B cell (primary cell): ENCODE measurements around the gene BRMS1. TPM values are rescaled to one million over a fixed set of nuclear protein-coding genes. Genes with fewer than 3 reads are reported as not detected.
"Not testable (repeated sequence)": the region's sequence is repeated elsewhere in the genome, so short reads cannot be mapped to it uniquely, and the experiment has no call there.

Experiments used
- ATAC-seq: fragments of 200-7000 bp; cut with Tn5 transposase; one replicate; pipeline ENCODE4 v1.10.0; 2021; ENCODE audit warnings: low read depth, mild to moderate bottlenecking, moderate number of reproducible peaks, moderate library complexity
- CTCF ChIA-PET: fragments of 350-600 bp; sonication (Branson Sonifier 250); formaldehyde crosslinking; loops from one replicate; lab custom pipeline; 2021; ENCODE audit warnings: antibody characterized with exemption, inconsistent platforms; lab: Charles Lee
- POLR2A ChIA-PET: fragments of 350-600 bp; sonication (Branson Sonifier 250); formaldehyde crosslinking; loops from one replicate; lab custom pipeline; 2021; ENCODE audit warnings: antibody characterized with exemption; lab: Charles Lee
- DNase-seq: peaks from one replicate; pipeline ENCODE4 v3.0.0; 2013
- H2AFZ ChIP-seq: 2 replicates; pipeline ENCODE4 v1.6.1; 2012; ENCODE audit warnings: mild to moderate bottlenecking, low read depth, low read length; ENCODE audit not compliant: insufficient read depth, poor library complexity, severe bottlenecking
- H3K27ac ChIP-seq, 2 donors: 1 replicate in 1 of 2; 2 replicates in 1 of 2; pipeline ENCODE4 v1.5.1; 2012 to 2013; ENCODE audit warnings: low read length in 2 of 2, mild to moderate bottlenecking in 2 of 2, moderate library complexity in 1 of 2
- H3K27me3 ChIP-seq, 4 experiments: fragments of 200-600 bp in 1 of 4; sonication (generic) in 1 of 4; replicated peaks in 1 of 4; 1 replicate in 2 of 4; 2 replicates in 2 of 4; pipeline versions ENCODE4 v1.6.1 to v1.7.0; 2013 to 2016; ENCODE audit warnings: low read length in 3 of 4, mild to moderate bottlenecking in 2 of 4, mixed read lengths in 1 of 4, moderate library complexity in 1 of 4; ENCODE audit not compliant: insufficient read depth in 4 of 4, control insufficient read depth in 3 of 4; ENCODE audit errors: control extremely low read depth in 1 of 4
- H3K36me3 ChIP-seq, 2 experiments: replicated peaks in 1 of 2; 1 replicate in 1 of 2; 2 replicates in 1 of 2; pipeline versions ENCODE4 v1.6.1 to v1.7.1; 2013; ENCODE audit warnings: low read length in 1 of 2; ENCODE audit not compliant: insufficient read depth in 2 of 2, control insufficient read depth in 1 of 2; ENCODE audit errors: control extremely low read depth in 1 of 2, extremely low read depth in 1 of 2
- H3K4me1 ChIP-seq, 2 donors: fragments of 200-600 bp in 1 of 2; sonication (generic) in 1 of 2; 1 replicate in 1 of 2; 2 replicates in 1 of 2; pipeline versions ENCODE4 v1.5.1 to v1.6.1; 2013 to 2017; ENCODE audit warnings: low read length in 2 of 2; ENCODE audit not compliant: control insufficient read depth in 2 of 2, insufficient read depth in 2 of 2
- H3K4me2 ChIP-seq: replicated peaks from 2 replicates; pipeline ENCODE3; 2012; ENCODE audit warnings: mild to moderate bottlenecking, low read depth, low read length; ENCODE audit not compliant: poor library complexity, severe bottlenecking
- H3K4me3 ChIP-seq, 5 experiments: fragments of 200-600 bp in 1 of 5; sonication (generic) in 1 of 5; 1 replicate in 3 of 5; 2 replicates in 2 of 5; pipeline versions ENCODE4 v1.5.1 to v1.7.0; 2011 to 2016; ENCODE audit warnings: low read length in 4 of 5, mild to moderate bottlenecking in 4 of 5, low read depth in 2 of 5, control low read depth in 1 of 5, moderate library complexity in 1 of 5; ENCODE audit not compliant: insufficient read depth in 1 of 5; ENCODE audit errors: control extremely low read depth in 1 of 5, extremely low read depth in 1 of 5
- H3K79me2 ChIP-seq: fragments of 200-600 bp; sonication (generic); one replicate; pipeline ENCODE4 v1.6.0; 2016; ENCODE audit warnings: low read length; ENCODE audit not compliant: control insufficient read depth, insufficient read depth
- H3K9ac ChIP-seq: fragments of 200-600 bp; sonication (generic); 2 replicates; pipeline ENCODE4 v1.6.1; 2017; ENCODE audit warnings: mild to moderate bottlenecking, low read length, moderate library complexity
- H3K9me3 ChIP-seq, 3 donors: one replicate each; pipeline versions ENCODE4 v1.6.1 to v1.7.1; 2013; ENCODE audit warnings: low read length in 2 of 3; ENCODE audit not compliant: control insufficient read depth in 2 of 3, insufficient read depth in 1 of 3; ENCODE audit errors: control extremely low read depth in 1 of 3
- H4K20me1 ChIP-seq: 2 replicates; pipeline ENCODE4 v1.6.0; 2012; ENCODE audit warnings: mild to moderate bottlenecking, low read length; ENCODE audit not compliant: insufficient read depth, control insufficient read depth, poor library complexity, severe bottlenecking
- H3K27ac Mint-ChIP-seq: one replicate; pipeline ENCODE4 v1.8.0; 2021; ENCODE audit warnings: mixed read lengths
- H3K27me3 Mint-ChIP-seq: one replicate; pipeline ENCODE4 v1.8.0; 2021; ENCODE audit warnings: mixed read lengths
- H3K4me1 Mint-ChIP-seq: one replicate; pipeline ENCODE4 v1.8.0; 2021; ENCODE audit warnings: mixed read lengths
- H3K4me3 Mint-ChIP-seq: one replicate; pipeline ENCODE4 v1.8.0; 2021; ENCODE audit warnings: mixed read lengths
- H3K9me3 Mint-ChIP-seq: one replicate; pipeline ENCODE4 v1.8.0; 2022; ENCODE audit warnings: mixed read lengths; ENCODE audit not compliant: insufficient read depth
- EZH2 ChIP-seq: IDR thresholded peaks from 2 replicates; pipeline ENCODE4 v1.6.1; 2012; ENCODE audit warnings: borderline replicate concordance, low read depth, mild to moderate bottlenecking, moderate library complexity, low read length; ENCODE audit not compliant: insufficient read depth, poor library complexity, severe bottlenecking
- WGBS: methylation state at CpG from one replicate; pipeline ENCODE4 v1.1.5; 2013; ENCODE audit warnings: missing lambda C conversion rate; ENCODE audit not compliant: insufficient coverage; 5-methylcytosine and 5-hydroxymethylcytosine counted together
- intact Hi-C: fragments of 100-400 bp; cut with micrococcal nuclease; formaldehyde crosslinking; loops from one replicate; pipeline ENCODE4 v1.10.0; 2022
- polyA plus RNA-seq: library from polyadenylated mRNA; depleted of rRNA; stranded (reverse); fragments of >200 nt; gene quantifications from 2 replicates; pipeline ENCODE4 v1.2.3, GENCODE V29; 2012
- total RNA-seq, 2 donors: library from RNA; stranded (reverse); fragments of 120-200 nt in 1 of 2; gene quantifications; 1 replicate in 1 of 2; 2 replicates in 1 of 2; pipeline versions ENCODE4 v1.2.3 to v1.2.4, GENCODE V29; 2013 to 2022

BRMS1 gene
- total and polyA plus RNA-seq, 2 donors (not counting 1 experiment from before 2014, with no cell fraction given) = 51.2 to 58.3 TPM

- not testable (repeated sequence) for H3K27ac ChIP-seq, H3K4me3 ChIP-seq, H3K9ac ChIP-seq, H4K20me1 ChIP-seq, H3K9me3 Mint-ChIP-seq, DNase-seq, H2AFZ ChIP-seq, H3K27me3 ChIP-seq, H3K9me3 ChIP-seq, H3K27me3 Mint-ChIP-seq, H3K79me2 ChIP-seq, H3K27ac Mint-ChIP-seq, H3K36me3 ChIP-seq, H3K4me3 Mint-ChIP-seq, ATAC-seq, H3K4me2 ChIP-seq
- ChIA-PET CTCF (interaction anchor here (0.8 to 4.2 kb wide), 6 partner anchors 8 to 380 kb away, joined by 3 to 29 read pairs (median 4); no protein-coding TSS in a partner anchor), POLR2A (interaction anchor here (0.6 kb wide), 1 partner anchor 1685 kb away, joined by 3 read pairs; no protein-coding TSS in a partner anchor)
- peaks cover 9 to 15% of the 10 kb centered on the region in 2 donors for H3K4me1 ChIP-seq
- H3K4me1 Mint-ChIP-seq = peaks cover 10% of the 10 kb centered on the region
- 88% methylated on average over 3 of the region's 9 CpGs for WGBS
- intact Hi-C loops = loop anchor here (2.0 to 5.0 kb wide), 2 partner anchors 13 to 86 kb away; partner anchors contain the start of gene YIF1A
Observed at GRCh38 chr11:66373690-66374287, 28.9 kb upstream of the BRMS1 start.

DNA sequence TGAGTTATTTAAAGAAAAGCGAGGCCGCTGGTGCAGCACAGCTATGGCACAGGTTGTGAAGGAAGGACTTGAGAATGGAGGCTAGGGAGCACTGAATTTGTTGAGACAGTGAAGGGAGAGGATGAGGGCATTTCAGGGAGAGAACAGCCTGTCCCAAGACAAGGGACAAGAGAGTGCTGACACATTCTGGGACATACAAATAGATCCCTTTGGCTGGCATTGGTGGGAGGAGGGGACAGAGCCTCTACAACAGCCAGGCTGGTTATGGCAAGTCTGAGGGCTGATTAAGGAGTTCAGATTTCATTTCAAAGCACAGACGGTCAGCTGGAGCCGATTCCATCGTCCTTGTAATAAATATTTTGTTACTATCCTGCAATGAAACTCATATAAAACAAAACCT is 28.4 kb upstream of the BRMS1 start:
- Mint-ChIP-seq H3K9me3 (no peaks in the 10 kb centered on the region), H3K4me1 (peaks cover 10% of the 10 kb centered on the region), H3K27me3 (peaks cover 5% of the 10 kb centered on the region), H3K27ac (peak overlapping the region; percentile 53), H3K4me3 (peak overlapping the region; percentile 34)
- H3K36me3 ChIP-seq = no peaks in the 10 kb centered on the region
- no peak for ATAC-seq
- H3K9me3 ChIP-seq = peaks cover 0 to 10% (median 0%) of the 10 kb centered on the region in 3 donors
- no peak overlapping the region for H3K4me2 ChIP-seq
- peaks cover 9 to 15% of the 10 kb centered on the region in 2 donors for H3K4me1 ChIP-seq
- no peak for DNase-seq
- H3K9ac ChIP-seq = no peak overlapping the region
- ChIA-PET CTCF (interaction anchor here (0.8 to 4.2 kb wide), 4 partner anchors 9 to 381 kb away, joined by 3 to 29 read pairs (median 5); no protein-coding TSS in a partner anchor), POLR2A (no interaction called here)
- H3K27ac ChIP-seq = no peak overlapping the region
- 86% methylated on average over 2 of the region's 5 CpGs for WGBS
- intact Hi-C loops = loop anchor here (2.0 to 5.0 kb wide), 2 partner anchors 14 to 86 kb away; partner anchors contain the start of gene YIF1A
- no peak for TF ChIP-seq EZH2
- no peak overlapping the region for H2AFZ ChIP-seq
- no peaks in the 10 kb centered on the region for H3K79me2 ChIP-seq
- H3K4me3 ChIP-seq = no peak overlapping the region
- no peaks in the 10 kb centered on the region for H4K20me1 ChIP-seq
- H3K27me3 ChIP-seq = peaks cover 0 to 3% (median 0%) of the 10 kb centered on the region in 4 experiments
